Head of caudate nucleus (tissue), 42 donors: ENCODE data around the gene SORCS2.

ENCODE experiments used
- DNase-seq, 42 donors: peaks; one replicate each; pipeline versions ENCODE4 v3.0.0 to v3.0.0-alpha.2; 2020 to 2021; ENCODE audit warnings: mixed read lengths in 7 of 42
- intact Hi-C: fragments of 100-400 bp; cut with DNase I; formaldehyde crosslinking; loops from one replicate; pipeline ENCODE4 v1.15.0; 2022

Gene SORCS2

DNA sequence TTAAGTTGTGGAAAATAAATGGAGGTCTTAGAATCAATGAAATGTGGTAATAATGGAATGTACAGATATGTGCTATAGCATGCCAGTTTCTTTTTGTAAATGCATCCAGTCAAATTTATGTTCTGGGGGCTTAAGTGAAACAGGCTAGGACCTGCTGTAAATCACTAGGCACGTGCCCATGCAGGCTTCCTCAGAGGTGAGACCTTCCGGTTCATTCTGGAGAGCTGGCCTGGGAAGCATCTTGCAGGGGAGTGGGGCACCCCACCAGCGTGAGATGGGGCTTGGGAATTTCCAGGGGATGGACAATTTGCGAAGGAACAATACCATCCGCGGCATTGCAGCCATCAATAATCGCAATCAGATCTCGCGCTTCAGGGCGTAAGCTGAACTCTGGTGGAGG, 80.1 kb downstream of the SORCS2 start:
- DNase-seq, result no peak

DNA sequence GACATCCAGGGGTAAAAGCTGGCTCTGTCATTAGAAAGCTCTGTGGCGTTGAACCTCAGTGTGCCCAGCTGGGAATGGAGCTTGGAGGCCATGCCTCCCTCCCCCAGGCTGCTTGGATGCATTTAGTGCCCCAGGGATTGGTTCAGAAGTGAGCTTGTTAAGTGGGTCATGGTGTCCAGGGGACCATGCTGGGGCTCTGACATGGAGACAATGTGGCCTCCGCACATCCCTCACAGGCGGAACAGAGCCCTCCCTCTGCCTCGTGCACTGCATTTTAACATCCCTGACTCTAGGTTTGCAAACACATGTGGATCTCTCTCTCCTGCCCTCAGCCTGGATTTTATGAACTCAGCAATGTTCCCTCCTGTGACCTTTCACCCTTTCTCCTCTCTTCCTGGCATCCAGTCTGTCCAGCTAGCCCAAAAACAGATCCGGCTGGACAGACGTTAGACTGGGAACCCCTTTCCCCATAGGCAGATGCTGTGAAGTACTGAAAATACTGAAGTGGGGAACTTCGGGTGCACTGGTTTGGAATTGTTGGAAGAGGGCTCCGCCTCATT, 81.5 kb downstream of the SORCS2 start:
- peak in 2 of 42 donors; percentile 26 to 53 for DNase-seq
- intact Hi-C loops, result no loop called here

More for the DNA sequence above, 80.1 kb downstream of the SORCS2 start:
- intact Hi-C loops, result no loop called here

DNA sequence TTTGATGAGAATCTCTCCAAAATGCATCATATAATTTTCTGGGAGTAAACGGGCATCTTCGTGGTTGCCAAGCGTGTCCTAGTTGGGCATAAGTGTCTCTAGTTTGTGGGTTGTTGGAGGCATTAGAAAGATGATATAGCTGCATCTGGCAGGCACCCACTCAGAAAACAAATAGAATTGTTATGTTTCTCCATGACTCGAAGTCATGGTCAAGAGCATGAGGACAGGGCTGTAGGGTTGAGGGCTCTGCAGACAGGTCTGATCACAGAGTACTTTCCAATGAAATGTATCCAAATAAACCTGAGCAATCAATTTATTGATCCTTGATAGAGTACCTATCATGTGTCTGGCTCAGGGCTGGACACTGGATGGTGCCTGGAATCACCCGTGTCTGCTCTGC, 82.7 kb downstream of the SORCS2 start:
- intact Hi-C loops, result no loop called here
- no peak for DNase-seq

DNA sequence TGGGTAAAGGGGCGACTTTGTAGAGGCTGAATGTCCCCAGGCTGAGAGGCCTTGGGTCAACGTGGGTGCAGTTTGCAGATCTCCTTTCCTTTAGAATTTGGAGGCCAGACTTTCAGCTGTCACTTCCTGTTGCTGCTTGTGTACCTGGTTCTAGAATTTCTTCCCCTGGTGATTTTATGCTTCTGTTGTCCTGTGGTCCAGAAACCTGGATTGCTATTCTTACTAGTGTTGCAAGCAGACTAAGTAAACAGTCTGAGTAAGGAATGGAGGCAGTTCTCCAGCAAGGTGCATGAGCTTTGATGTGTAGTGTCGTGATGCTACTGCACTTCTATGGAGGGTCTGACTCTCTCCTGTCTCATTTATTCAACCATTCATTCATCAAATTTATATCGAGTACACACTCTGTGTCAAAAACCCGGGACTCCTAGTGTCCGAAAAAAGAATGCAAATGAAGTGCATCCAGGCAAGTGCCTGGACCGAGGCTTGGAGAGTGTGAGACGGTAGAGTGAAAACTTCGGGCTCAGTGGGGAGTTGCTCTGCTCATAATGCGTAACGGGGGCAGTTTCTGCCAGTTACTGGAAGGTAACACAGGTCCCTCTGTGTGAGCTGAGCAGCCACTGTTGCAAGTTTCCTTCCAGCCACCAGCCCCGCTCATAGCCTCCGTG, 83.3 kb downstream of the SORCS2 start:
- DNase-seq, result no peak
- intact Hi-C loops, result no loop called here

DNA sequence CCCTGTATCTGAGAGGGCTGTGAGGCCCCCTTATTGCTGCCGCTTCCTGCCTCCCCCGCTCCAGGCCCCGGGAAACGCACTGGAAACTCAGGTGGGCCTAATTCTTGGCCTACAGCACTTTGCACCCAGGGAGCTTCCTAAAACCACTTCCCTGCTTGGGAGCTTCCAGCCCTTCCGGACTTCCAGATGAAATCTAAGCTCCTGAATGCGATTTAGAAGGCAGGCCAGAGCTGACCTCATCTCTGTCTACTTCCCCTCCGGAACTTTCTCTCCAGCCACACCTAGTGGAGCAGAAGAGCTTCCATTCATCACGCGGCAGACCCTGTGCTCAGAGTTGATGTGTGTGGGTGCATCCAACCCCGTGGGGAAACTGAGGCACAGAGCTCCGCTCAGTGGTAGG, 84.2 kb downstream of the SORCS2 start:
- no peak for DNase-seq

DNA sequence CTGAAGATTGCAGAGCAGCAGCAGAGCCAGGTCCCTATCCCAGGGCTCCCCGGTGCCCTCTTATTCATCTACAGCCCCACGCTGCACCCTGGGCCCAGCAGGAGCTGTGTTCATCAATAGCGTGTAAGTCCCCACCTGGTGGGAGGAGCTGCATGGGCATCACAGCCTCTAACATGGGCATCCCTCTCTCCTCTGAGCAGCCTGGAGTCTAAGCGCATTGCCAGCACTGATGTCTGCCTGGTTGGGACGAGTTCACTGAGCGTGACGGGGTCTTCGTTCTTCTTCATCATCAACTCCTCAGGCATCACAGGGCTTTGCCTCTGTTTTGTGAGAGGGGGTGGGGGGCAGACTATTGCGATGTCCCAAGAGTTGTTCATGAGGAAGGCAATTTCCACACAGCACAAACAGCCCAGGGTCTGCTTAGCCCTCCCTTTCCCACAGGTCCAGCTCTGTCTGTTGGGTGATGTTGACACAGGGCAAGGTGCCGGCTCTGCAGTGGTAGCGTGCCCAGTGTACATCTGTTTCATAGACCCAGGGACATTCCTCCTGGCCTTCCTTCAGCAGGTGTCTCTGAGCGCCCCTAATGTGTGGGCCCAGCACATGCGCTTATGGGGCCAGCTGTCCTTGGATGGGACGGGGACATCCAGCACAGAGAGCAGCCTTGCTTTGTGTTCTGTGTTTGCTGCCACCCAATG, 85.9 kb downstream of the SORCS2 start:
- DNase-seq, result no peak
- intact Hi-C loops, result no loop called here

More for the DNA sequence above, 84.2 kb downstream of the SORCS2 start:
- intact Hi-C loops, result no loop called here

DNA sequence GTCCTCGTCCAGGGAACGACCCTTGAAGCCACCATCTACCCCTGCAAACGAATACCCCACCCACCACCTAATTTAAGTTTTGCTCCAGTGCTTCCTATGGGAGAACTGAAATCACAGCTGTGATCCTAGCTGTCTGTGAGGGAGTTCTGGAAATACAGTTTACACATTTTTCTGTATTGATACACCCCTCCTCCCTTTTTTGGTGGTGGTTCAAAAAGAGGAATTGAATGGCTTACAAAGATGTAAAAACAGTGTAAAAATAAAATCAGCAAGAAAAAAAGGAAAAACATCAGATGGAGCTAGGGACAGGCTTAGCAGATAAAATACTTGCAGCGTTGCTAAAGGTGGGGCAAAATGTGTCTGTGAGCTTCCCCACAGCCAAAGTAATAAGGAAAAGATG, 86.6 kb downstream of the SORCS2 start:
- DNase-seq, result no peak

DNA sequence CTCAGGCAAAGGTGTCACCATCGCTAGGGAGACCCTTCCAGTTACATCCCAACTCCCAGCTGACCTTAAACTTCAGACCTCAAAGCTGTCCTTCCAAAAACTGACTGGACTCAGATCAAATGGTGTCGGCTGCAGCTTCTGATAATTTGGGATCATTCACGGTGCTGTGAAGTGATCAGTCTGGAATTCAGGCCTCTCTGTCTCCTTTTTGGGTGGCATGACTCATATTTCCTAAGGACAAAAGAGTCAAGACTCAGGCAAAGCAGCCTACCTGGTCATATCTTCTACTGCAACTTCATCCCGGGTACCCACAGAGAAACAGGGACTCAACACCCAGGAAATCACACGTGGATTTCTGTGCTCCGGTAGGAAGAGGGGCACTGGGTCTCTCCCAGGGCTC, 87.6 kb downstream of the SORCS2 start:
- intact Hi-C loops, result no loop called here
- DNase-seq, result no peak

More for the DNA sequence above, 86.6 kb downstream of the SORCS2 start:
- intact Hi-C loops, result no loop called here

DNA sequence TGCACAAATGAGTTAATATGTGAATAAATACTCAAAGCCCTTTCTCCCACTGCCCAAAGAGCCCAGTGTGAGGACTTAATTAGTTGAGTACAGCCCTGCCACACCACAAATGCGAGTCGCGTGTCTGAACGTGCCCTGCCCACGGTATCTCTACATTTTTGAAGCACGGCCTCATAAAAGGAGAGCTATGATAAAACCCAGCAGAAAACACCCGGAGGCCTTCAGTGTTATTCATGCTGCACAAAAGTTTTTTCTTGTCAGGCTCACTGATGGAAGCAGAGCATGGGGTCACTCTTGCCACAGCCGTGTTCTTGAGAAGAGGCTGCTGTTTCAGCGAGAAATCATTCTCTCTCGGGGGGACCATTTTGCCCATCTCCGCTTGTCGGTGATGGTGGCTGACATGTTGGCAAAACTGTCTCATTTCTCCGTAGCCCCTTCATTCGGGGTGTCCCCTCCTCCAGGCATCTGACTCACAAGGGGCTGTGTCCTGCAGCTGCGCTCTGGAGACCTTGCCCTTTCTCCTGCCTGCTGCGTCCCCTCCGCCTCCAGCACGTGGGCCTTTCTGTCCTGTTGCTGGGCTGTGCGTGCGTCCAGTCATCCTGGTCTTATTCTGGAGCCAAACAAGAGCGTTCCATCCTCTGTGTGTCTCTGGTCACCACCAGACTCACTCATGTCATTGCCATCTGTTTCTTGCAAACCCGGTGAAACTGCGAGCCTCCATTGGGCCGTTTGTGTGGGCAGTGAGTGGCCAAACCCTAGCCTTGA, 88.8 kb downstream of the SORCS2 start:
- intact Hi-C loops, result no loop called here
- no peak for DNase-seq

DNA sequence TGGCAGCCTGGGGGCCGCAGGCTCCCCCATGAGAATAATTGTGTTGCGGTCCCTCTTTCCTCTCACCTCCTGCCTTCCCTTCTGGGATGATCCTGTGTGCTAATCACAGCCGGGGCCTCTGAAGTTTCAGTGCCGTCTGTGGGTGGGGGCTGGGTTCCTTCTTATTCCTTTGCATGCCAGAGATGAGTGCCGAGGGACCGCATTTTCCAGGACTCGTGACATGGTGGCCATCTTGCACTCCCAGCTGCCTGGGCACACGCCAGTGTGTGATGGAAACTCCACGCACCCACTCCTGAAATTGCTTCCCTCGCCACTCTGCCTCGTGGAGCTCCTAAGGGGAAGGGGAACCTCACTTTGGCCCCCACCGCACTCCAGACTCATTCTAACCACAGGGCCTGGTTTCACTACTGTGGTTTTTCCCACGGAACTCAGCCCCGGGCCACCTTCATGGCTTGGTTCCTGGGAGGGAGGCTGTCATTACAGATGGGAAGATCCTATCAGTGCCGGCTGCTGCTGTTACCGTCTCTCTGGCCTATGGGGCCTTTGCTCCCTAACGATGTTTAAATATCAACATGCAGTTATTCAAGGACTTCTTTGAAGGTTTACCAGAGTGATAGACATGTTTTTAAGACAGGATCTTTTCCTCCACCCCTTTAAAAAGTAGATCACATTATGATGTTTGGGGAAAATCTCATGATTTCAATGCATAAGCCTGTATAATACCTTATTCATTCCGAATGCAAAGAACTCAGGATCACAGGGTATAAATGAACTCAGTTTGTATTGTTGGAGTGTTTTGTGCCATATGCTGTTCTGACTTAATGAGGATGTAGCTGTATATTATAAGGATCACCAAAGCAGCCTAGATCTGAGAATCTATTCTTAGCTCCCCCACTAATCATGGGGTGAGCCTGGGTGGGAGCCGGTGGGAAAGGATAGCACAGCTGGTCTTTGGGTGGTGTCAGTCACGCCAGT, 89.6 kb downstream of the SORCS2 start:
- intact Hi-C loops, result no loop called here
- no peak for DNase-seq

DNA sequence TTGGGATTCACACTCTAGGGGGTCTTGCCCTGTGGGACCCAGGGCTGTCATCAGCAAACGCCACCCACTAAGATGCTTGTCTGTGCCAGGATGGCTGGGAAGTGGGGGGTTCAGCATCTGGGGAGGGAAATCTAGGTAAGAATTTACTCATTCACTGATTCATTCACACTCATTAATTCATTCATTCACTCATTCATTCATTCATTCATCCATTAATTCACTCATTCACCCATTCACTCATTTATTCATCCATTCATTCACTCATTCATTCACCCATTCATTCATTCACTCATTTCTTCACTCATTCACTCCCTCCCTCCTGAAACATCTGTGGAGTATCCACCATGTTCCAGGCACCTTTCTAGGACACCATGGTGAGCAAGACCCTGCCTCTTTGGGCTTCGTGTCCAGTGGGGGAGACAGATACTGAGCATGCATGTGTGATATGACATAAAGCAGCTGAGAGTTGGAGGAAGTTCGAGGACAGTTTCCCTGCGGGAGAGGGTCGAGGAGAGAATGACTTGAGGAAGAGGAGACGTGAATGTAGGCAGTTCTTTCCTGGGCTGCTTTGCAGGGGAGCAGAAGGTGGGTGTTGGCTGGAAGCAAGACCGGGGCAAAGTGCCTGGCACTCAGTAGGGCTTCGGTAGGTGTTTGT, 90.6 kb downstream of the SORCS2 start:
- intact Hi-C loops, result no loop called here
- DNase-seq, result no peak

DNA sequence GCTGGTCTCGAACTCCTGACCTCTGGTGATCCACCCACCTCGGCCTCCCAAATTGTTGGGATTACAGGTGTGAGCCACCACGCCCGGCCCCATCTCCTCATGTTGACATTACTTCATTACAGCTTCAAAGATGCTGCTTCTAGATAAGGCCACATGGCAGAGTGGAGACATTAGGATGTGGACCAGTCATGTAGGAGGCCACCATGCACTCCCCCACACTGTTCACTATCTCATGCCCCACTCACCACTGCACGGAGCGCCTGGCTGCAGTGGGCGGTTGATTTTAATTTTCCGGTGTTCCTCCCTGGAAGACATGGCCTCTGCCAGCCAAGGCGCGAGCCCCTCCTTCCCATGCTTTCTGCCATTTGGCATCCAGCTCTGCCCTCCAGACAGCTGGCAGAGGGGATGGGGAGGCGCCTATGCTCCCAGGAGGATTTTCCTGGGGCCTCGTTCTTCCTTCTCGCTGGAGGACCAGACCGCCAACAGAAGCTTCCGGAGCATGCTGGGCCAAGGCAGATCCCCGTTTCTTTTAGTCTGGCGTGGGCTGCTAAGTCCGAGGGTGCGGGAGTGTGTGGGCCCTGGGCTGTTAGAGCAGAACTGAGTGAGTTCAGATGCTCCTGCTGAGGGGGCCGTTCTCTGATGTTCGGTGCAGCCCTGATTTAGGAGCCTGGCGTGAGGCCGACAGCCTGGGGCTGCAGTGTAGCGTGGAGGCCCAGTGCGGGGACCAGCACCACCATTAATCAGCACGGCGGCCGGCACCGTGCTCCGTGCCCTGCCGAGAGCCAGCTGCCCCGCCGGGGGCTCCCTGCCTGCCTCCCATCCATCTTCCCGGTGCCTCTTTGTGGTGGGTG, 93.1 kb downstream of the SORCS2 start:
- peak in 25 of 42 donors; percentile 23 to 68 (median 47) for DNase-seq
- intact Hi-C loops, result no loop called here

DNA sequence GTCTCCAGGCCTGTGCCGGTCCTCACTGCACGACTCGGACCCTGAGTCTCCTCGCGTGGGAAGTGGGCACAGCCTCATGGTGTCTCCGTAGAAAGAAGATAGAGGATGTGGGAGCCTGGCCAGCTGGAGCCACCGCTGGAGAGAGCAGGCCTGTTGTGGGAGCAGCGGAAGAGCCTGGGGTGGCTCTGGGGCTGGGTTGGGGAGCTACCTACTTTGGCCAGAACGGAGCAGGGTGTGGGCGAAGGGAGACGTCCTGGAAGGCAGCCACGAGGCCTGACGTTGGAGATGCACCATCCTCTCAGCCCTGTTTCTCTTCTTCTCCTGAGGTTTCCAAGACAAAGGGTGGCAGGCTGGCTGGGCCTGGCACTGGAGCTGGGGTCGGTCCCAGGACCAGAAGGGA, 93.8 kb downstream of the SORCS2 start:
- intact Hi-C loops, result no loop called here
- no peak for DNase-seq

DNA sequence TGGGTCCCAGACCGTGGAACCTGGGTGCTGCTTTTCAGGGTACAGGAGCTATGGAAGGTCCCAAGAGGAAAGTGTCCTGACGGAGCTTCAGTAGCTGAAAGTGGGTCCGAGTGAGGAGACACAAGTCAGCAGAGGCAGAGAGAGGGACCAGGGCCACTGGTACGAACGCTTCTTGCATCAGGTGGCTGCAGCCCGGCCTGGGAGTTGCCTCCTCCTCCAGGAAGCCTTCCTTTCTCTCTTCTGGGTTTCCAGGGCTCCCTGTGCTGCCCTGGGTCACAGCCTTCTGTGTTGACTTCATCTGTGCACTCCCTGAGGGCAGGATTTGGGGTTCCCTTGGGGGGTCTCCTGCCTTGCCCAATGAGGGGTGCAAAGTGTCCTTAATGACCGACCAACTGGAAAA, 94.5 kb downstream of the SORCS2 start:
- intact Hi-C loops, result no loop called here
- no peak for DNase-seq

DNA sequence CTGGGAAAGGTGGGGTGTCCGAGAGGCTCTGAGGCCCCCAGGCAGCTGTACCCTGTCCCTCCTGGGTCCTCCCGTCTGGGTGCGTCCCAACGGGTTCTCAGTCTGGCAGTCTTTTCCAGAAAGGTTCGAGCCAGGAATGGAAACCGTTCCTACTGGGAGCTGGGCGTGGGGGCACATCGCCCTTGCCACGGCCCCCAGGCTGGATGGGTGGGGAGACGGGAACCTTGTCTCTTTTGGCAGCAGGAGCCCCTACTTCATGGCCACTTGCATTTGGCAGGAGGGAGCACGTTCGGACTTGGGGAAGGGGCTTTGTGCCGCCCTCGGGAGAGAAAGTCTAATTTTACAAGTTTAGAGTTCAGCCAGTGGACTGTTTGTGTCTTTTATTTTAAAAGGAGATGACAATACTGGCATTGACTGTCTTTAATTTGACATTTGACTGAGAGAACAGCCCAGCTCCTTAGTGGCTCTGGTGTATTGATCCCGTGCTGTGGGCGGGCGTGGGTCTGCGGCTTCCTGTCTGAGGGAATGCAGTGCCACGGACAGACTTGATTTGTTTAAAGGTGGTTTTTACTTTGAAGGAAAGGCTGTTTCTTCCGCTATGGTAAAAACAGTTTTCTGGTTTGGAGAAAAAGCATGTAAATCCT, 95.1 kb downstream of the SORCS2 start:
- intact Hi-C loops, result no loop called here
- DNase-seq, result no peak

DNA sequence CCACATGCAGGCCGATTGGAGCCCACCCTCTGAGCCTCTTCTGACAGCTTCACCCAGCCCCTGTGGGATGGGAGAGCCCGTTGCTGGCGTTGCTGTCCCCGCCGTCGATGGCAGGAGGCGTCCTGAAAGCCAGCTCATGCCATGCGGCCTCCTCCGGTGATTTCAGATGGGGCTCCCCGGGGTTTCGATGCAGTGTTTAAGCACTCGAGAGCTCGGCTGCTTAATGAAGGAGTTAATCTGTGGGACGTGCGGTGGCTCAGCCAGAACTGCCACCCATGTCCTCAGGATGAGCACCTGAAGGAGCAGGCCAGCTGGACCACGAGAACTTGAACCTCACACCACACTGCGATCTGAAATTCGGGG, 95.6 kb downstream of the SORCS2 start:
- no peak for DNase-seq
- intact Hi-C loops, result no loop called here
